Caco-2 (cell line): ENCODE data around the gene C1QBP. TPM values are rescaled to one million over a fixed set of nuclear protein-coding genes. Genes with fewer than 3 reads are reported as not detected.

ENCODE experiments used
- BruUV-seq: library from RNA; stranded (reverse); fragments of 400-500 nt; replicated peaks from 2 replicates; lab custom pipeline; 2021; lab: Mats Ljungman, UMichigan
- CTCF ChIA-PET: fragments of 300-600 bp; sonication (Branson Sonifier 250); formaldehyde crosslinking; loops from one replicate; lab custom pipeline; 2022; ENCODE audit warnings: antibody characterized with exemption; lab: Charles Lee
- POLR2A ChIA-PET: fragments of 300-600 bp; sonication (Branson Sonifier 250); formaldehyde crosslinking; loops from one replicate; lab custom pipeline; 2022; ENCODE audit warnings: antibody characterized with exemption; lab: Charles Lee
- DNase-seq, 2 experiments: peaks; one replicate each; pipeline versions ENCODE4 v3.0.0 to v3.0.0-alpha.2; 2020 to 2022
- H3K27me3 ChIP-seq: replicated peaks from 2 replicates; pipeline ENCODE4 v1.6.0; 2011; ENCODE audit warnings: low read length; ENCODE audit not compliant: control insufficient read depth, insufficient read depth
- H3K36me3 ChIP-seq: 2 replicates; pipeline ENCODE4 v1.5.1; 2011; ENCODE audit warnings: low read length; ENCODE audit not compliant: control insufficient read depth, insufficient read depth
- H3K4me1 ChIP-seq: fragments of 250-450 bp; sonication (Bioruptor Pico); 2 replicates; pipeline ENCODE4 v1.5.1; 2020; ENCODE audit warnings: mild to moderate bottlenecking
- H3K4me3 ChIP-seq: 2 replicates; pipeline ENCODE4 v1.5.1; 2011; ENCODE audit warnings: low read depth, mild to moderate bottlenecking, control low read depth, low read length
- H3K9me3 ChIP-seq: fragments of 250-450 bp; sonication (Bioruptor Pico); 2 replicates; pipeline ENCODE4 v1.5.1; 2020; ENCODE audit warnings: mild to moderate bottlenecking, moderate library complexity
- H3K27ac Mint-ChIP-seq: one replicate; pipeline ENCODE4 v1.8.0; 2022; ENCODE audit warnings: mixed read lengths; ENCODE audit not compliant: unreplicated experiment
- H3K27me3 Mint-ChIP-seq: one replicate; pipeline ENCODE4 v1.8.0; 2022; ENCODE audit warnings: mixed read lengths; ENCODE audit not compliant: insufficient read depth, unreplicated experiment
- H3K36me3 Mint-ChIP-seq: one replicate; pipeline ENCODE4 v1.8.0; 2022; ENCODE audit warnings: mild to moderate bottlenecking, mixed read lengths; ENCODE audit not compliant: insufficient read depth, unreplicated experiment
- H3K4me1 Mint-ChIP-seq: one replicate; pipeline ENCODE4 v1.8.0; 2022; ENCODE audit warnings: low read depth, mixed read lengths; ENCODE audit not compliant: unreplicated experiment
- H3K4me3 Mint-ChIP-seq: one replicate; pipeline ENCODE4 v1.8.0; 2022; ENCODE audit warnings: mild to moderate bottlenecking, moderate library complexity, mixed read lengths; ENCODE audit not compliant: unreplicated experiment
- H3K9me3 Mint-ChIP-seq: one replicate; pipeline ENCODE4 v1.8.0; 2022; ENCODE audit warnings: mixed read lengths; ENCODE audit not compliant: unreplicated experiment
- CTCF ChIP-seq, 2 experiments: fragments of 200-600 bp in 1 of 2; IDR thresholded peaks; 1 replicate in 1 of 2; 2 replicates in 1 of 2; pipeline versions ENCODE4 v1.5.1 to v1.8.0; 2011 to 2022; ENCODE audit warnings: antibody characterized with exemption in 1 of 2, control low read depth in 1 of 2, inconsistent platforms in 1 of 2, low read depth in 1 of 2, low read length in 1 of 2, mild to moderate bottlenecking in 1 of 2, moderate library complexity in 1 of 2; ENCODE audit not compliant: insufficient read depth in 1 of 2, severe bottlenecking in 1 of 2, unreplicated experiment in 1 of 2
- intact Hi-C: fragments of 100-400 bp; cut with micrococcal nuclease; formaldehyde crosslinking; loops from one replicate; pipeline ENCODE4 v1.10.0; 2022; ENCODE audit not compliant: unreplicated experiment
- total RNA-seq: library from RNA; stranded (reverse); gene quantifications from 2 replicates; pipeline ENCODE4 v1.2.3, GENCODE V29; 2022

Gene C1QBP
- total RNA-seq, 1 experiment from 2014 or later = 129 TPM

- Mint-ChIP-seq H3K4me1 (no peaks in the 10 kb centered on the region), H3K27ac (no peak overlapping the region), H3K27me3 (no peaks in the 10 kb centered on the region), H3K9me3 (no peaks in the 10 kb centered on the region), H3K4me3 (no peak overlapping the region), H3K36me3 (peaks cover 3% of the 10 kb centered on the region)
- peak; percentile 17 to 35 for DNase-seq
- ChIA-PET POLR2A (interaction anchor here (0.6 kb wide), 1 partner anchor 14 kb away, joined by 3 read pairs; the partner anchor contains the start of genes NUP88 and RPAIN), CTCF (no interaction called here)
- H3K9me3 ChIP-seq = no peaks in the 10 kb centered on the region
- TF ChIP-seq CTCF (IDR thresholded peaks at IDR 0.05; ENCODE audit: insufficient read depth in 1 of 2, low read depth in 1 of 2, low read length in 1 of 2, severe bottlenecking in 1 of 2, unreplicated experiment in 1 of 2) = no peak
- peaks cover 9% of the 10 kb centered on the region for H3K4me1 ChIP-seq
- intact Hi-C loops = no loop called here
- BruUV-seq = no TSS peak
- H3K27me3 ChIP-seq = no peaks in the 10 kb centered on the region
- no peak overlapping the region for H3K4me3 ChIP-seq
- H3K36me3 ChIP-seq = no peaks in the 10 kb centered on the region
Measured at GRCh38 chr17:5405400-5405799, 33.6 kb downstream of the C1QBP start.

GRCh38 chr17:5399767-5400166 lies 39.2 kb downstream of the C1QBP start:
- TF ChIP-seq CTCF (IDR thresholded peaks at IDR 0.05; ENCODE audit: insufficient read depth in 1 of 2, low read depth in 1 of 2, low read length in 1 of 2, severe bottlenecking in 1 of 2, unreplicated experiment in 1 of 2) = no peak
- ChIA-PET POLR2A (no interaction called here), CTCF (no interaction called here)
- Histone ChIP-seq H3K27me3 (no peaks in the 10 kb centered on the region), H3K36me3 (no peaks in the 10 kb centered on the region), H3K4me1 (no peaks in the 10 kb centered on the region), H3K9me3 (no peaks in the 10 kb centered on the region), H3K4me3 (no peak overlapping the region)
- DNase-seq = no peak
- Mint-ChIP-seq H3K36me3 (peaks cover 43% of the 10 kb centered on the region), H3K9me3 (no peaks in the 10 kb centered on the region), H3K27ac (no peak overlapping the region), H3K4me3 (no peak overlapping the region), H3K4me1 (no peaks in the 10 kb centered on the region), H3K27me3 (no peaks in the 10 kb centered on the region)
- no TSS peak for BruUV-seq
- intact Hi-C loops = no loop called here

- POLR2A ChIA-PET = no interaction called here
- no peaks in the 10 kb centered on the region for H3K9me3 ChIP-seq
- BruUV-seq = no TSS peak
- no peak overlapping the region for H3K4me3 ChIP-seq
- Mint-ChIP-seq H3K36me3 (peaks cover 66% of the 10 kb centered on the region), H3K4me3 (no peak overlapping the region), H3K27ac (no peak overlapping the region), H3K9me3 (no peaks in the 10 kb centered on the region), H3K27me3 (no peaks in the 10 kb centered on the region), H3K4me1 (no peaks in the 10 kb centered on the region)
- H3K4me1 ChIP-seq = no peaks in the 10 kb centered on the region
- no peak for TF ChIP-seq CTCF (IDR thresholded peaks at IDR 0.05; ENCODE audit: insufficient read depth in 1 of 2, low read depth in 1 of 2, low read length in 1 of 2, severe bottlenecking in 1 of 2, unreplicated experiment in 1 of 2)
- H3K27me3 ChIP-seq = no peaks in the 10 kb centered on the region
- CTCF ChIA-PET = no interaction called here
- H3K36me3 ChIP-seq = no peaks in the 10 kb centered on the region; the same call in 1 of the 2 replicates
- intact Hi-C loops = no loop called here
- DNase-seq = no peak
Measured at GRCh38 chr17:5396612-5397011, 42.3 kb downstream of the C1QBP start.
